ENCODE data around the gene PPP2R1B. TPM values are rescaled to one million over a fixed set of nuclear protein-coding genes. Genes with fewer than 3 reads are reported as not detected.
A peak's percentile ranks its signal among the peaks of the same experiment; 100 is the strongest.

PPP2R1B gene
- total and polyA plus RNA-seq, 12 donors = 5.8 to 16.8 (median 10.7) TPM

DNA sequence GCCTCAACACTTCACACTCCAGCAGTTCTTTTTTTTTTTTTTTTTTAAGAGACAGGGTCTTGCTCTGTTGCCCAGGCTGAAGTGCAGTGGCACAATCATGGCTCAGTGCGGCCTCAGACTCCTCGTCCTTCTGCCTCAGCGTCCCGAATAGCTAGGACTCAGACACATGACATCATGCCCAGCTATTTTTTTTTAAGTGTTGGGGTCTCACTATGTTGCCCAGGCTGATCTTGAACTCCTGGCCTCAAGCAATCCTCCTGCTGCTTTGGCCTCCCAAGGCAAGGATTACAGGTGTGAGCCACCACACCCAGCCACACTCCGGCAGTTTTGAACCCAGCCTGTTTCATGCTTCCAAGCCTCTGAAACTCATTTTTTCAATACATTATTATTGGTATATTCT is 3.7 kb downstream of the PPP2R1B start:
- H3K9me3 ChIP-seq = no peaks in the 10 kb centered on the region
- ATAC-seq (no peak), DNase-seq (no peak)
- peaks cover 0 to 75% (median 36%) of the 10 kb centered on the region in 9 donors for H3K36me3 ChIP-seq
- H3K27me3 ChIP-seq = no peaks in the 10 kb centered on the region
- WGBS, 2 donors = 96% methylated on average over 5 of the region's 5 CpGs
- no peak overlapping the region for H3K27ac ChIP-seq
- H3K4me3 ChIP-seq = no peak overlapping the region
- intact Hi-C loops (cut with DNase I) = no loop called here
- TF ChIP-seq, protein P1, sequence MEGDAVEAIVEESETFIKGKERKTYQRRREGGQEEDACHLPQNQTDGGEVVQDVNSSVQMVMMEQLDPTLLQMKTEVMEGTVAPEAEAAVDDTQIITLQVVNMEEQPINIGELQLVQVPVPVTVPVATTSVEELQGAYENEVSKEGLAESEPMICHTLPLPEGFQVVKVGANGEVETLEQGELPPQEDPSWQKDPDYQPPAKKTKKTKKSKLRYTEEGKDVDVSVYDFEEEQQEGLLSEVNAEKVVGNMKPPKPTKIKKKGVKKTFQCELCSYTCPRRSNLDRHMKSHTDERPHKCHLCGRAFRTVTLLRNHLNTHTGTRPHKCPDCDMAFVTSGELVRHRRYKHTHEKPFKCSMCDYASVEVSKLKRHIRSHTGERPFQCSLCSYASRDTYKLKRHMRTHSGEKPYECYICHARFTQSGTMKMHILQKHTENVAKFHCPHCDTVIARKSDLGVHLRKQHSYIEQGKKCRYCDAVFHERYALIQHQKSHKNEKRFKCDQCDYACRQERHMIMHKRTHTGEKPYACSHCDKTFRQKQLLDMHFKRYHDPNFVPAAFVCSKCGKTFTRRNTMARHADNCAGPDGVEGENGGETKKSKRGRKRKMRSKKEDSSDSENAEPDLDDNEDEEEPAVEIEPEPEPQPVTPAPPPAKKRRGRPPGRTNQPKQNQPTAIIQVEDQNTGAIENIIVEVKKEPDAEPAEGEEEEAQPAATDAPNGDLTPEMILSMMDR (IDR thresholded peaks at IDR 0.05) = no peak
- H3K4me1 ChIP-seq = peaks cover 8 to 72% (median 48%) of the 10 kb centered on the region in 9 donors

DNA sequence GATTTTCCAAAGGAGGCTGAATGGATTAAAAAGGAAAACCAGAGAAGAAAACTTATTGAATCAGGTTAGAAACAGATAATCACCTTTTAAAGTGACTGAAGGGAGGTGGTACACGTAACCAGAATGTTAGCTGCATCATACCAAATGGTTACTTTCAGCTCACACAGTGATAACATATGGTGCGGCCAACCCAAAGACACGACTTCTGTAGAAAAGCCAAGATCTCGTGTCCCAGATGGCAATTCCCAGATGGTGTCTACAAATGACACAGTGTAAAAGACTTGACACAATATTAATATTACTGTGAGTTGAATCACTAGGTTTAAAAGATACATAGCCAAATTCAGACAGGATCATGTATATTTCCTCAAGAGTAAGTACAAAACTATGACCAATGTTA is 5.2 kb downstream of the PPP2R1B start:
- intact Hi-C loops (cut with DNase I) = no loop called here

DNA sequence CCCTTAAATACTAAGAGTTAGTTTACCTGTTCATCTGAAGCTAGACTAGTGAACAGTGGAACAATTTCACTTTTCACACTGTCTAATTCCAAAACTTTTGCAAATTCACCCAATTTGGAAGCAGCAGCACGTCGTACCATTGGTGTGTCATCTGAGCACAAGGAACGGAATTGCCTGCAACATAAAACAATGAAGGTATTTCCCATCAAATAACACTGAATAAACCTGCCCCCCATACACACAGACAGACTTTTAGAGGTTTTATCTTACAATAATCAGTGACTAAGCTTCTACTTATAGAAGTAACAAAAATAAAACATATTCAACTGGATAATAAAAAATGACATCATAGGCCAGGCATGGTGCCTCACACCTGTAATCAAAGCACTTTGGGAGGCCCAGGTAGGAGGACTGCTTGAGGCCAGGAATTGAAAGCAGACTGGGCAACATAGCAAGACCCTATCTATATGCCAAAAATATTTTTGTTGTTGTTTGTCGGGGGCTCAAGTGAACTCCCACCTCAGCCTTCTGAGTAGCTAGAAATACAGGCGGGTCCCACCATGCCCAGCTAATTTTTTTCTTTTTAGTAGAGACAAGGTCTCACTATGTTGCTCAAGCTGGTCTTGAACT is 6.3 kb downstream of the PPP2R1B start:
- H3K36me3 ChIP-seq = peaks cover 0 to 100% (median 45%) of the 10 kb centered on the region in 9 donors
- DNase-seq = no peak
- peaks cover 6 to 59% (median 36%) of the 10 kb centered on the region in 9 donors for H3K4me1 ChIP-seq
- intact Hi-C loops (cut with DNase I) = no loop called here
- no peaks in the 10 kb centered on the region for H3K27me3 ChIP-seq
- H3K4me3 ChIP-seq = peak overlapping the region in 1 of 10 donors; percentile 1
- 51 to 72% methylated on average over 5 of the region's 5 CpGs for WGBS, 2 donors
- ATAC-seq = peak in 4 of 8 donors; percentile 27 to 69 (median 49)
- no peaks in the 10 kb centered on the region for H3K9me3 ChIP-seq
- H3K27ac ChIP-seq = peak overlapping the region in 9 of 10 donors; percentile 58 to 82 (median 68)
- TF ChIP-seq, protein P1 (IDR thresholded peaks at IDR 0.05) = no peak

More for the DNA sequence above, 5.2 kb downstream of the PPP2R1B start:
- H3K4me3 ChIP-seq = no peak overlapping the region
- TF ChIP-seq, protein P1 (IDR thresholded peaks at IDR 0.05) = no peak
- peaks cover 0 to 90% (median 42%) of the 10 kb centered on the region in 9 donors for H3K36me3 ChIP-seq
- H3K27me3 ChIP-seq = no peaks in the 10 kb centered on the region
- H3K4me1 ChIP-seq = peaks cover 6 to 65% (median 41%) of the 10 kb centered on the region in 9 donors
- H3K27ac ChIP-seq = peak overlapping the region in 3 of 10 donors; percentile 68 to 82 (median 78)
- 70 to 79% methylated on average over 4 of the region's 4 CpGs for WGBS, 2 donors
- H3K9me3 ChIP-seq = no peaks in the 10 kb centered on the region
- no peak for ATAC-seq
- no peak for DNase-seq

DNA sequence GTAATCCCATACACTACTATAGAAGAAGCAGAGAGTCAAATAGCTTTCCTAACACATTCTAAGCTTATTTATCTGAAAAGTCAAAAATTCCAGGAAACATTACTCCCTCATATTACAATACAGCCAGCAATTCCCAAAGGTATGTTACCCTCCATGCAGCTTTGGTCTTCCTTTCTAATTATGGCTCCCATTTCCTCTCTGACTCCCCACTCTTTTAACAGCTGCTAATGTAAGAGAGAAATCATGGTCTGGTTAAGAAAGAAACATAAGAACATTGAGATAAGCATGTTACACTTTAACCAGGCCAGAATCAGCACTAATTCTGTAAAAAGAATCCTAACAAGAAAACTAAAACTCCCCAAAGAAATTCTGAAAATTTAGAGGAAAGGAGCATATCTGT is 6.8 kb downstream of the PPP2R1B start:
- ATAC-seq = peak; percentile 15 to 86 (median 80)
- TF ChIP-seq, protein P1 (IDR thresholded peaks at IDR 0.05) = no peak
- Histone ChIP-seq H3K9me3 (no peaks in the 10 kb centered on the region), H3K4me3 (peak overlapping the region in 1 of 10 donors; percentile 1), H3K4me1 (peaks cover 6 to 54% (median 31%) of the 10 kb centered on the region in 9 donors), H3K27me3 (no peaks in the 10 kb centered on the region), H3K36me3 (peaks cover 0 to 100% (median 49%) of the 10 kb centered on the region in 9 donors), H3K27ac (peak overlapping the region in 9 of 10 donors; percentile 58 to 82 (median 68))
- no peak for DNase-seq
- intact Hi-C loops (cut with DNase I) = no loop called here
